A673 (cell line): Measurements from ENCODE around the gene INSYN1. TPM values are rescaled to one million over a fixed set of nuclear protein-coding genes. Genes with fewer than 3 reads are reported as not detected.
A peak's percentile ranks its signal among the peaks of the same experiment; 100 is the strongest.

Experiments used
- BruUV-seq: library from RNA; stranded (reverse); fragments of 400-500 nt; replicated peaks from 2 replicates; lab custom pipeline; 2021; lab: Mats Ljungman, UMichigan
- CTCF ChIA-PET: fragments of 300-600 bp; sonication (Branson Sonifier 250); formaldehyde crosslinking; loops from one replicate; lab custom pipeline; 2022; ENCODE audit warnings: antibody characterized with exemption; lab: Charles Lee
- POLR2A ChIA-PET: fragments of 300-600 bp; sonication (Branson Sonifier 250); formaldehyde crosslinking; loops from one replicate; lab custom pipeline; 2022; ENCODE audit warnings: antibody characterized with exemption; ENCODE audit not compliant: low non-redundant PET; lab: Charles Lee
- DNase-seq: peaks from one replicate; pipeline ENCODE4 v3.0.0-alpha.2; 2015; ENCODE audit warnings: low spot score
- H3K27ac ChIP-seq: fragments of 200-600 bp; sonication (generic); 2 replicates; pipeline ENCODE4 v1.5.1; 2016; ENCODE audit warnings: mixed run types, low read depth, mild to moderate bottlenecking, mixed read lengths, antibody characterized with exemption, low read length; ENCODE audit not compliant: poor library complexity, severe bottlenecking
- H3K27me3 ChIP-seq: fragments of 200-600 bp; sonication (generic); replicated peaks from 2 replicates; pipeline ENCODE4 v1.6.1; 2017; ENCODE audit warnings: mixed run types, low read depth, mild to moderate bottlenecking, mixed read lengths, antibody characterized with exemption, low read length; ENCODE audit not compliant: insufficient read depth, poor library complexity
- H3K36me3 ChIP-seq: fragments of 200-600 bp; sonication (generic); 2 replicates; pipeline ENCODE4 v1.6.1; 2016; ENCODE audit warnings: mixed run types, mild to moderate bottlenecking, mixed read lengths, antibody characterized with exemption, low read length; ENCODE audit not compliant: insufficient read depth, poor library complexity, severe bottlenecking
- H3K4me1 ChIP-seq: fragments of 200-600 bp; sonication (generic); 2 replicates; pipeline ENCODE4 v1.6.1; 2017; ENCODE audit warnings: mixed run types, mild to moderate bottlenecking, mixed read lengths, antibody characterized with exemption, low read length; ENCODE audit not compliant: insufficient read depth, poor library complexity, severe bottlenecking
- H3K4me3 ChIP-seq: fragments of 200-600 bp; sonication (generic); 2 replicates; pipeline ENCODE4 v1.5.1; 2016; ENCODE audit warnings: low read depth, mixed run types, mild to moderate bottlenecking, mixed read lengths, low read length; ENCODE audit not compliant: poor library complexity, severe bottlenecking
- H3K9me3 ChIP-seq: fragments of 200-600 bp; sonication (generic); 2 replicates; pipeline ENCODE4 v1.6.1; 2016; ENCODE audit warnings: mixed run types, low read depth, mild to moderate bottlenecking, mixed read lengths, antibody characterized with exemption, low read length; ENCODE audit not compliant: poor library complexity, severe bottlenecking
- CTCF ChIP-seq: fragments of 300-800, 200-600 bp; sonication (generic); conservative IDR thresholded peaks from 2 replicates; pipeline ENCODE4 v1.5.1; 2017; ENCODE audit warnings: low read depth, mild to moderate bottlenecking, antibody characterized with exemption, low read length, moderate library complexity, mixed read lengths
- EZH2 ChIP-seq: fragments of 200-600 bp; sonication (generic); IDR thresholded peaks from 2 replicates; pipeline ENCODE4 v1.6.1; 2017; ENCODE audit warnings: borderline replicate concordance, low read depth, mild to moderate bottlenecking, mixed read lengths, antibody characterized with exemption, low read length; ENCODE audit not compliant: poor library complexity, severe bottlenecking
- intact Hi-C: fragments of 100-400 bp; cut with micrococcal nuclease; formaldehyde crosslinking; loops from one replicate; pipeline ENCODE4 v1.10.0; 2022; ENCODE audit not compliant: unreplicated experiment
- total RNA-seq: library from RNA; stranded (reverse); gene quantifications from 2 replicates; pipeline ENCODE4 v1.2.3, GENCODE V29; 2021

The INSYN1 gene
- total RNA-seq, 1 experiment from 2014 or later: 0.54 TPM

- Histone ChIP-seq H3K9me3 (no peaks in the 10 kb centered on the region), H3K4me3 (no peak overlapping the region), H3K36me3 (no peaks in the 10 kb centered on the region), H3K4me1 (peaks cover 31% of the 10 kb centered on the region), H3K27ac (peak overlapping the region; percentile 70), H3K27me3 (no peaks in the 10 kb centered on the region)
- intact Hi-C loops: no loop called here
- POLR2A ChIA-PET: no interaction called here
- no TSS peak for BruUV-seq
- TF ChIP-seq EZH2 (no peak), CTCF (no peak)
- CTCF ChIA-PET: interaction anchor here (0.6 to 4.6 kb wide), 8 partner anchors 11 to 974 kb away, joined by 3 to 38 read pairs (median 8); no protein-coding TSS in a partner anchor
- DNase-seq: no peak
Measured at GRCh38 chr15:73696641-73697001, 56.5 kb downstream of the INSYN1 start.

GRCh38 chr15:73695773-73696640, 57.1 kb downstream of the INSYN1 start:
- TF ChIP-seq CTCF: no peak
- no peak for TF ChIP-seq EZH2
- H3K36me3 ChIP-seq: no peaks in the 10 kb centered on the region
- H3K27ac ChIP-seq: peak overlapping the region; percentile 70
- ChIA-PET CTCF (interaction anchor here (0.5 to 4.6 kb wide), 6 partner anchors 10 to 964 kb away, joined by 3 to 38 read pairs (median 8); no protein-coding TSS in a partner anchor), POLR2A (no interaction called here)
- BruUV-seq: no TSS peak
- intact Hi-C loops: no loop called here
- no peak overlapping the region for H3K4me3 ChIP-seq
- DNase-seq: no peak
- no peaks in the 10 kb centered on the region for H3K9me3 ChIP-seq
- H3K27me3 ChIP-seq: no peaks in the 10 kb centered on the region
- H3K4me1 ChIP-seq: peaks cover 37% of the 10 kb centered on the region

- Histone ChIP-seq H3K27ac (no peak overlapping the region), H3K27me3 (no peaks in the 10 kb centered on the region), H3K4me1 (peaks cover 39% of the 10 kb centered on the region), H3K9me3 (no peaks in the 10 kb centered on the region), H3K36me3 (no peaks in the 10 kb centered on the region), H3K4me3 (no peak overlapping the region)
- POLR2A ChIA-PET: no interaction called here
- CTCF ChIA-PET: no interaction called here
- intact Hi-C loops: no loop called here
- no peak for TF ChIP-seq EZH2
- TF ChIP-seq CTCF: no peak
- no peak for DNase-seq
- no TSS peak for BruUV-seq
Measured at GRCh38 chr15:73694419-73694818, 58.7 kb downstream of the INSYN1 start.
